Measurements from ENCODE around the gene IGF2R.

Gene IGF2R

GRCh38 chr6:159984268-159984786 lies 15.4 kb downstream of the IGF2R start:
- no peak for TF ChIP-seq CTCF (conservative IDR thresholded peaks at IDR 0.05; ENCODE audit: control insufficient read depth, insufficient read depth, low read depth, low read length)
- DNase-seq (ENCODE audit: low read depth), result peak; percentile 94
- H3K4me3 ChIP-seq (ENCODE audit: control insufficient read depth, low read depth, low read length), result no peak overlapping the region

GRCh38 chr6:159985296-159985945 lies 16.5 kb downstream of the IGF2R start:
- DNase-seq (ENCODE audit: low read depth), result peak; percentile 76
- no peak for TF ChIP-seq CTCF (conservative IDR thresholded peaks at IDR 0.05; ENCODE audit: control insufficient read depth, insufficient read depth, low read depth, low read length)
- no peak overlapping the region for H3K4me3 ChIP-seq (ENCODE audit: control insufficient read depth, low read depth, low read length)

GRCh38 chr6:159988983-159989454 lies 20.1 kb downstream of the IGF2R start:
- no peak for TF ChIP-seq CTCF (conservative IDR thresholded peaks at IDR 0.05; ENCODE audit: control insufficient read depth, insufficient read depth, low read depth, low read length)
- H3K4me3 ChIP-seq (ENCODE audit: control insufficient read depth, low read depth, low read length), result no peak overlapping the region
- DNase-seq (ENCODE audit: low read depth), result peak; percentile 81

- no peak for TF ChIP-seq CTCF (conservative IDR thresholded peaks at IDR 0.05; ENCODE audit: control insufficient read depth, insufficient read depth, low read depth, low read length)
- DNase-seq (ENCODE audit: low read depth), result peak; percentile 71
- H3K4me3 ChIP-seq (ENCODE audit: control insufficient read depth, low read depth, low read length), result no peak overlapping the region
Measured at GRCh38 chr6:159989492-159990480, 20.9 kb downstream of the IGF2R start.

GRCh38 chr6:159992366-159992765 lies 23.5 kb downstream of the IGF2R start:
- DNase-seq (ENCODE audit: low read depth), result no peak
- TF ChIP-seq CTCF (conservative IDR thresholded peaks at IDR 0.05; ENCODE audit: control insufficient read depth, insufficient read depth, low read depth, low read length), result no peak
- no peak overlapping the region for H3K4me3 ChIP-seq (ENCODE audit: control insufficient read depth, low read depth, low read length)

GRCh38 chr6:159995405-159995804 lies 26.5 kb downstream of the IGF2R start:
- TF ChIP-seq CTCF (conservative IDR thresholded peaks at IDR 0.05; ENCODE audit: control insufficient read depth, insufficient read depth, low read depth, low read length), result no peak
- no peak overlapping the region for H3K4me3 ChIP-seq (ENCODE audit: control insufficient read depth, low read depth, low read length)
- DNase-seq (ENCODE audit: low read depth), result no peak
